Activated CD8-positive, alpha-beta memory T cell treated with anti-CD3 and anti-CD28 coated beads, Interleukin-2, amount 10 ng/mL, durations not matched to agents 7 days and 5 days (primary cell): ENCODE measurements around the gene RUNX1. TPM values are rescaled to one million over a fixed set of nuclear protein-coding genes. Genes with fewer than 3 reads are reported as not detected.
"Not testable (repeated sequence)": the region's sequence is repeated elsewhere in the genome, so short reads cannot be mapped to it uniquely, and the experiment has no call there.

ENCODE experiments used
- ATAC-seq: fragments of 150-1000 bp; cut with Tn5 transposase; one replicate; pipeline ENCODE4 v1.10.0; 2021; ENCODE audit warnings: moderate library complexity
- CTCF ChIA-PET: fragments of 350-600 bp; sonication (Branson Sonifier 250); formaldehyde crosslinking; loops from one replicate; lab custom pipeline; 2021; ENCODE audit warnings: antibody characterized with exemption; lab: Charles Lee
- DNase-seq: peaks from one replicate; pipeline ENCODE4 v3.0.0-alpha.2; 2020
- H3K27ac Mint-ChIP-seq: one replicate; pipeline ENCODE4 v1.8.0; 2021; ENCODE audit warnings: mild to moderate bottlenecking, mixed read lengths
- H3K27me3 Mint-ChIP-seq: one replicate; pipeline ENCODE4 v1.8.0; 2021; ENCODE audit warnings: mixed read lengths
- H3K36me3 Mint-ChIP-seq: one replicate; pipeline ENCODE4 v1.8.0; 2021; ENCODE audit warnings: mild to moderate bottlenecking, mixed read lengths
- H3K4me1 Mint-ChIP-seq: one replicate; pipeline ENCODE4 v1.8.0; 2021; ENCODE audit warnings: mixed read lengths
- H3K4me3 Mint-ChIP-seq: one replicate; pipeline ENCODE4 v1.8.0; 2021; ENCODE audit warnings: mild to moderate bottlenecking, moderate library complexity, mixed read lengths
- H3K9me3 Mint-ChIP-seq: one replicate; pipeline ENCODE4 v1.8.0; 2022; ENCODE audit warnings: low read depth, mixed read lengths
- total RNA-seq, 2 experiments: library from RNA; stranded (reverse); gene quantifications; one replicate each; pipeline ENCODE4 v1.2.3, GENCODE V29; 2021

RUNX1 gene
- total RNA-seq, 2 experiments from 2014 or later: 23.3 to 35.3 TPM

DNA sequence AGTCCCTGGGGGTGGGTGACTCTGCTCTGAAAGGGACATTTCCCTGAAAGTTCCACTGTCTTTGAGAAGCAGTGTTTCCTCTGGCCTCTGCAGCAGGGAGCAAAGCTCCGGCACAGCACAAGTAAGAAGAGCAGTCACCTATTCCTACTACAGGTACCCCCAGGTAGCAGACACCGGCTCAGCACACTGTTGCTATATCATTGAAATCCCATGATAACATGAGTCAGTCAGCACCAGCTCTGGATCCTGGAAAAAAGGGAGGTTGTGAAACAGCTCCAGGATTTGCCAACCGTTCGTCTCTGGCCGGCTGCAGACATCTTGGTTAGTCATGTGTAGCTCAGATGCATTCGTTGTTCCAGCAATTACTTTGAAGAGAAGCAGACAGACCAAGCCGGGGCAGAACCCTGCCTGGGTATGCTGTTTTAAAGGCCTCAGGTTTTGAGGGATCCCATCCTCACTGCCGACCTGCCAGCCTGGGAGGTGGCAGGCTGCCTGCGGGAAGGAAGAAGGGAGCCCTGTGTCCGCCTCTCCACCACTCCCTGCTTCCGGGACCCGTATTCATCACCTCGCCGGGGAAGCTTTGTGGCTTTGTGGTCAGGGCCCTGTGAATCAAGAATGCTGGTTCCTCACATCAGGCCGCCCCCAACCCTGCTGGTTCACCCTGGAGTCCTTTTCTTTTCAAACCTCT lies 241.1 kb downstream of the RUNX1 start:
- H3K36me3 Mint-ChIP-seq: peaks cover 32% of the 10 kb centered on the region
- no peaks in the 10 kb centered on the region for H3K27me3 Mint-ChIP-seq
- peaks cover 5% of the 10 kb centered on the region for H3K9me3 Mint-ChIP-seq
- peak overlapping the region; percentile 84 for H3K27ac Mint-ChIP-seq
- CTCF ChIA-PET: interaction anchor here (0.9 to 2.4 kb wide), 9 partner anchors 18 to 716 kb away, joined by 3 to 16 read pairs (median 4); no protein-coding TSS in a partner anchor
- DNase-seq (peak; percentile 86), ATAC-seq (peak; percentile 58)
- peaks cover 68% of the 10 kb centered on the region for H3K4me1 Mint-ChIP-seq
- no peak overlapping the region for H3K4me3 Mint-ChIP-seq

DNA sequence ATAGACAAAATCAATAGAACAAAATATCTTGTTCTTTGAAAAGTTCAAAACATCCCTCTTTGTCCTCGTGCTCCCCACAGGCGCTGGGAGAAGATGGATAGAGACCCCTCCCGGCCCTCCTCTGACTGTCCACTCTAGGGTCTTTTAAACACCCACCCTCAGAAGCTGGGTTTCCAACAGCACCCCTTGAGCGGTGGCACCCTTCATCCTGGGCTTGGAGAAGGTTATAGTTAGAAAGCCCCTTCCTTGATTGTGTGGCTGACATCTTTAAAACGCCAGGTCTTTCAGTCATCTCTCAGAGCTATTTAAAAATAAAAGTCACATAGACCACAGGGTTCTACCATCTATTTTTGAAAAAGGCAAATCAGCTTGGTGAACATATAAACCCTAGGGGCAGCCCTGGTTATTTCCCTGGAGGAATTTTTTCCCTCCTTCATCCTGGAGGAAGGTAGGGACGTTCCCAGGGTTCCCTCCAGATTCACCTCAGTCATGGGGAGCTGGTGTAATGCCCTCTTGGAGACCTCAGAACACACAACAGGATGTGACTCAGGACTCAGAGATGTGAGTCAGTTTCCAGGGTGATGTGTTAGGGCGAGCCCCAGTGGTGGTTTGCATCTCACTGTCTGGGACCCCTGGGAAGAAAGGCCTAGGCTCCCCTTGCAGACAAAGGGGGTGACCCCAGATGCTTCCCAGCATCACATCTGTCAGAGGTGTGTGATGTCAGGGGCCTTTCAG lies 241.8 kb downstream of the RUNX1 start:
- Mint-ChIP-seq H3K4me3 (no peak overlapping the region), H3K27ac (peak overlapping the region; percentile 84), H3K4me1 (peaks cover 75% of the 10 kb centered on the region), H3K36me3 (peaks cover 34% of the 10 kb centered on the region), H3K27me3 (no peaks in the 10 kb centered on the region), H3K9me3 (peaks cover 5% of the 10 kb centered on the region)
- ATAC-seq (peak; percentile 89), DNase-seq (peak; percentile 85)
- CTCF ChIA-PET: interaction anchor here (0.9 to 2.4 kb wide), 9 partner anchors 17 to 716 kb away, joined by 3 to 16 read pairs (median 4); no protein-coding TSS in a partner anchor

DNA sequence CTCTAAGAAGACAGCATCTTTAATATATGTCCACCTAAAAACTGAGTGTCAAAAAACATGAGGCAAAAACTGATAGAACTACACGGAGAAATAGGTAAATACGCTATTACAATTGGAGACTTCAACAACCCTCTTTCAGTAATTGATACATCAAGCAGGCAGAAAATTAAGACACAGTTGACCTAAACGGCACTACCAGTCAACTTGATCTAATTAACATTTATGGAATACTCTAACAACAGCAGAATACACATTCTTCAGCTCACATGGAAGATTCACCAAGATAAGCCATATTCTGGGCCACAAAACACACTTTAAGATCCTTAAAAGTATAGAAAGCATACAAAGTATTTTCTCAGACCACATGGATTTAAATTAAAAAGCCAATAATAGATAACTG lies 242.7 kb downstream of the RUNX1 start:
- Mint-ChIP-seq H3K36me3 (peaks cover 30% of the 10 kb centered on the region), H3K4me3 (no peak overlapping the region), H3K4me1 (peaks cover 73% of the 10 kb centered on the region), H3K27me3 (no peaks in the 10 kb centered on the region), H3K27ac (no peak overlapping the region), H3K9me3 (peaks cover 5% of the 10 kb centered on the region)
- CTCF ChIA-PET: interaction anchor here (2.4 kb wide), 1 partner anchor 81 kb away, joined by 16 read pairs; no protein-coding TSS in a partner anchor
- ATAC-seq: no peak
- no peak for DNase-seq

DNA sequence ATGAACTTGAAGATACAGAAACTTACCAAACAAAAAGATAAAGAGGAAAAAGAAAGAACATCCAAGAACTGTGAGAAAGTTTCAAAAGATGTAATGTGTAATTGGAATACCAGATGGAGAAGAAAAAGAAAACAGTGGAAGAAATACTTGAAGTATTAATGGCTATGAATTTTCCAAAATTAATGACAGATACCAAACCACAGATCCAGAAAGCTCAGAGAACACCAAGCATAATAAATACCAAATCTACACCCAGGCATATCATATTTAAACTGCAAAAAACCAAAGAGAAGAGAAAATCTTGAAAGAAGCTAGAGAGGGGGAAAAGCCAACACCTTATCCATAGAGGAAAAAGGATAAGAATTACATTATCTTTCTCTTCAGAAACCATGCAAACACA lies 243.9 kb downstream of the RUNX1 start:
- Mint-ChIP-seq H3K27me3 (no peaks in the 10 kb centered on the region), H3K9me3 (peaks cover 5% of the 10 kb centered on the region), H3K27ac (no peak overlapping the region), H3K4me1 (peaks cover 65% of the 10 kb centered on the region), H3K4me3 (no peak overlapping the region), H3K36me3 (peaks cover 26% of the 10 kb centered on the region)
- no peak for ATAC-seq
- no peak for DNase-seq
- CTCF ChIA-PET: interaction anchor here (1.1 kb wide), 1 partner anchor 59 kb away, joined by 3 read pairs; no protein-coding TSS in a partner anchor

DNA sequence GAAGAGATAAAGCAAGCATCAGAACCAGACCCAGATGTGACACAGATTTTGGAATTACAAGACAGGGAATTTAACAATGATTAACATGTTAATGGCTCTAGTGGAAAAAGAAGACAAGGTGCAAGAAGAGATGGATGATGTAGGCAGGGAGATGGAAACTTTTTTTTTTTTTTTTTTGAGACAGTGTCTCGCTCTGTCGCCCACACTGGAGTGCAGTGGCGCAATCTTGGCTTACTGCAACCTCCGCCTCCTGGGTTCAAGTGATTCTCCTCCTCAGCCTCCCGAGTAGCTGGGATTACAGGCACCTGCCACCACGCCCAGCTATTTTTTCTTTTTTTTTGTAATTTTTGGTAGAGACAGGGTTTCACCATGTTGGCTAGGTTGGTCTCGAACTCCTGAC lies 244.5 kb downstream of the RUNX1 start:
- H3K9me3 Mint-ChIP-seq, H3K27ac Mint-ChIP-seq, ATAC-seq, H3K27me3 Mint-ChIP-seq, CTCF ChIA-PET, DNase-seq, H3K4me3 Mint-ChIP-seq: not testable (repeated sequence)
- peaks cover 59% of the 10 kb centered on the region for H3K4me1 Mint-ChIP-seq
- H3K36me3 Mint-ChIP-seq: peaks cover 26% of the 10 kb centered on the region

DNA sequence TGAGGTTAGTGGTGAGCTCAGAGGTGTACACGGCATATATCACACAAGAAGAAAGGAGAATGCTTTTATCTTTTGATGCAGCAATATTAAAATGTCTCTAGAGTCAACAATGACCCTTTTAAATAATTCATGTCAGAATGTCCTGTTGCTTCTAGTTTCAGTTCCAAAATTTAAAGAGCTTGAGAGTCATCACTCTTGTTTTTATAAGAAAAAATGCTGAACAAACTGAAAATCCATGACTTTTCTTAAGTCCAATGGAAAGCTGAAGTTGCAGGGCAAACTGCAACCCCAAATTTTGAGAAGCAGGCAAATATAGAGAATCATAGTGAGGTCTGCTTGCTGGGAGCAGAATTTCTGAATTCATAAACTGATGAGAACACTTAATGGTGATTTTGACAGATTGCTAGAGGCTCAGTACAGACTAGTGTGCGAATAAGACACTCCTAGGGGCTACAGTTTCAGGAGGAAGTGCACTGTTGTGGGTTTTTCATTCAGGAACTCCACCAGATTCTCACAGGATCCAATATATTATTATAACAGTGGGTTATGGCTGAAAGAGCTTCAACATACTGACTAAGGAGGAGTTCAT lies 245.2 kb downstream of the RUNX1 start:
- DNase-seq (no peak), ATAC-seq (no peak)
- peaks cover 5% of the 10 kb centered on the region for H3K9me3 Mint-ChIP-seq
- no peak overlapping the region for H3K4me3 Mint-ChIP-seq
- H3K4me1 Mint-ChIP-seq: peaks cover 52% of the 10 kb centered on the region
- H3K27me3 Mint-ChIP-seq: no peaks in the 10 kb centered on the region
- H3K36me3 Mint-ChIP-seq: peaks cover 27% of the 10 kb centered on the region
- CTCF ChIA-PET: no interaction called here
- H3K27ac Mint-ChIP-seq: no peak overlapping the region

DNA sequence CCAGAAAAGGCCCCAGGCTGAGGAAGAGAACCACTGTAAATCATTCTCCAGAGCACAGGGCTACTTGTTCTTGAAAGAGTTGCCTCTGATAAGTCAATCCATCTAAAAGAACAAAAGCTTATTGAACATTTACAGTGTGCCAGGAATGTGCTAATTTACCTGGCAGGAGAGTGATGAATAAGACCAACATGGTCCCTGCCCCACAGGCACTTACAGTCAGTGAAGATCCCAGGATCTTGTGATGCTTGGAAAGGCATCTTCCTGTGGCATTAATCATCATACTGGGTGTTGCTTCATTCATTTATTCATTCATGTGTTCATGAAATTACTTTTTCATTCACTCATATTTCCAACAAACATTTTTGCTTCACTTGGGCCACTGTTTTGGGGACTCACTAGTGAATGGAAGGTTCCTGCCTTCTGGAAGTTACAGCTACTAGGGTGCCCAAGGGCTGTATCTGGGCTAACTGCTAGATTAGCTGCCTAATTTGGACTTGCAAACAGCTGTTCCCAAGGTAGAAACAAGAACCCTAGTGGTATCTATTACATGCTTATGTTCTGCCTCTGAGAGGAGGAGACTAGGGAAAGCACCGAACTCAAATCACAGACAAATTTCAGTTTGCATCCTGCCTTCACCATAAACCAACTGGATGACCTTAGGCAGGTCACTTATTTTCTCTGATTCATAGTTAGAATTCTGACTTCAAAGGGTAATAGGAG lies 246.8 kb downstream of the RUNX1 start:
- no peak overlapping the region for H3K27ac Mint-ChIP-seq
- CTCF ChIA-PET: interaction anchor here (0.6 to 1.2 kb wide), 2 partner anchors 219 to 598 kb away, joined by 3 to 4 read pairs; no protein-coding TSS in a partner anchor
- peaks cover 5% of the 10 kb centered on the region for H3K9me3 Mint-ChIP-seq
- peaks cover 36% of the 10 kb centered on the region for H3K4me1 Mint-ChIP-seq
- DNase-seq (no peak), ATAC-seq (no peak)
- H3K36me3 Mint-ChIP-seq: peaks cover 33% of the 10 kb centered on the region
- no peaks in the 10 kb centered on the region for H3K27me3 Mint-ChIP-seq
- no peak overlapping the region for H3K4me3 Mint-ChIP-seq

DNA sequence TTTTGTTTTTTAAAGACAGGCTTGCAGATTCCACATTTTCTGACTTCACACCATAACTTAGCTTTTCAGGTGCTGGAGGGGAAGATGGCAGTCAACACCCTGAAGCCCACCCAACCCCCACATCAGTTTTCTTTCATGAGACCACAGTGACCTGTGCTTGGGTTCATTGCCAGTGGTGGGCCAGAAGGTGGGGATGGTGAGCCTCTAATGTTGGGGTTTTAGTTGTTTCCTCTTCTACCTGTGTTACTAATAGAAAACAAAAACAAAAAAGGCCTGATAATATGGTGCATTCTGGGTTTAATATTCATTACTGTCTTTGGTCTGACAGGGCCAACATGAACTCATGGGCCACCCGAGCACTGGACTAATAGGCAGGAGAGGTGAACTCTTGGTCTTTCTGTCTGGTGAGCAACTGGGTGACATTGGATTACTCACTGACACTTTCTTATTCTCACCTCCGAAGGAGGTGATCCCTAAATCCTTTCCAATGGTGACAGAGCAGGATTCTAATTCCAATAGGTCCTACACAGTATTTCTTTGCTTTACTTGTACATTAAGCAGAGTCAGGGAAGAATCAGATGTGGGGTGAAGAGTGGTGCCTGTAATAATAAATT lies 247.5 kb downstream of the RUNX1 start:
- DNase-seq (peak; percentile 57), ATAC-seq (peak; percentile 69)
- peaks cover 30% of the 10 kb centered on the region for H3K4me1 Mint-ChIP-seq
- no peak overlapping the region for H3K27ac Mint-ChIP-seq
- CTCF ChIA-PET: no interaction called here
- peaks cover 5% of the 10 kb centered on the region for H3K9me3 Mint-ChIP-seq
- no peaks in the 10 kb centered on the region for H3K27me3 Mint-ChIP-seq
- H3K4me3 Mint-ChIP-seq: no peak overlapping the region
- H3K36me3 Mint-ChIP-seq: peaks cover 30% of the 10 kb centered on the region

DNA sequence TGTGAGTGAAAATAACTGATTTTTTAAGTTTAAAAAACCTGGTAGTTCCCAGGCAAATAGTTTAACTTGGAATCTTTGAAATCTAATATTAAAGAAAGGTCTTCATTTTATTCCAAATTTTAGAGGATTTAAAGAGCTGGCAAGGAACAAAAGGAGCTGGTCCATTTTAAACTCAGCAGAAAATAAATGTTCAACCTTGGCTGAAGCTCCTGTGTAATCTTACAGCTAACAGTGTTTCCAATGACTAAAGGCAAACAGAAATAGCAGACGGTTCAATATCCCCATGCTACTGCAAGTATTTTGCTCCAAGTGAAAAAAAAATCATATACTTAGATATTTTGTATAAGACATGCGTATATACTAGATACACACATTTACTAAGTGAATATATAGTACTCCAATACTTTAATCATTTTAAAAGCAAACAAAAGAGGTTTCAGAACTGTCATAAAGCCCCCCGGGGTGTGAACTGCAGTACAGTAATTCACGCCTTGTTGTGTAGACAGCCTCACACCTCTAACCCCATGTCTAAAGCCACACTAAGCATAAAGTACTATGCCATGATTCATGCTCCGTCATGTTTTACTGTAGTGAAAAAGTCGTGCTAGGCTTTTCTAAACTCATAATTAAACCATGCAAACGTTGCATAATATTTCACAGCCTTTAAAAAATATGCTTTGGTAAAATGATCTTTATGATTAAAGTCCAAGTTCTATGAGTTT lies 248.1 kb downstream of the RUNX1 start:
- Mint-ChIP-seq H3K36me3 (peaks cover 28% of the 10 kb centered on the region), H3K4me1 (peaks cover 26% of the 10 kb centered on the region), H3K27me3 (no peaks in the 10 kb centered on the region), H3K4me3 (no peak overlapping the region), H3K27ac (no peak overlapping the region), H3K9me3 (no peaks in the 10 kb centered on the region)
- CTCF ChIA-PET: interaction anchor here (1.4 kb wide), 1 partner anchor 92 kb away, joined by 3 read pairs; no protein-coding TSS in a partner anchor
- no peak for DNase-seq
- ATAC-seq: no peak

DNA sequence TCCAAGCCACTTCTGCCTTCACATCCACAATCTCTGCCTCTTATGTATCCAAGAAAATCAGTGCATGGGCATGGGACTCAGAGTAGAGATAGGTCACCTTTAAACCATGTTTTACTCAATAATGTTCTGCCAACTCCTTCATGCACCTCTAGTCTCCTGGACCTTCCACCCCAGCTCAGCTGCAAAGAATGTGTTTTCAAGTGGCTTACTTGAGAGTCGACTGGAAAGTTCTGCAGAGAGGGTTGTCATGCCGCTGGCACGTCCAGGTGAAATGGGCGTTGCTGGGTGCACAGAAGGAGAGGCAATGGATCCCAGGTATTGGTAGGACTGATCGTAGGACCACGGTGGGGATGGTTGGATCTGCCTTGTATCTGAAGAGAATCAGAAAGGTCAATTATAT lies 250.0 kb downstream of the RUNX1 start:
- DNase-seq (no peak), ATAC-seq (no peak)
- Mint-ChIP-seq H3K36me3 (peaks cover 22% of the 10 kb centered on the region), H3K4me3 (no peak overlapping the region), H3K27ac (no peak overlapping the region), H3K27me3 (no peaks in the 10 kb centered on the region), H3K4me1 (peaks cover 21% of the 10 kb centered on the region), H3K9me3 (no peaks in the 10 kb centered on the region)
- CTCF ChIA-PET: interaction anchor here (1.4 kb wide), 1 partner anchor 8 kb away, joined by 3 read pairs; no protein-coding TSS in a partner anchor

DNA sequence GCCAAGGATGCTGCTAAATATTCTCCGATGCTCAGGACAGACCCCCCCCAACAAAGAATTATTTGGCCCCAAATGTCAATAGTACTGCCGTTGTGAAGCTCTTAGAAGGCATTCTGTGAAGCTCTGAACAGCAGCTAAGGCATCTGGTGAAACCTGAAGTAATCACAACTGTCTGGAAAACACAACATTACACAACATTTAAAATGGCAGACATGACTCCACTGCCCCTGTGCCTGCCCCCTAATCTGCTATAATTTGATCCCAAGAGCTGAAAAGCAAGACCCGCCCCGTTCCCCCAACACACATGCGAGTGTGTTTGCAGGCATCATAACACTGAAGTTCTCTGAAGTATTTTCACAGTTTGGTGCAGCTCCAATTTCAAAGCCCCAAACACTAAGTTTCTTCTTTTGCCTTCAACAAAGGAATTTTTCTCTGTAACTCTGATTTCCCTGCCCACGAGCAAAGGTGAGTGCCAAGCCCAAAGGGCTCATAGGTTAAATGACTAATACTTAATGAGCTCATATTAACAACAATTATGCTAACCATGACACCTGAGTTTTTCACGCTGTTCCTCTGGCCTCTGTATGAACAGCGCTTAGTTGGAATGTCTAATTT lies 251.1 kb downstream of the RUNX1 start:
- ATAC-seq: no peak
- Mint-ChIP-seq H3K4me3 (no peak overlapping the region), H3K27me3 (no peaks in the 10 kb centered on the region), H3K36me3 (peaks cover 21% of the 10 kb centered on the region), H3K9me3 (no peaks in the 10 kb centered on the region), H3K4me1 (peaks cover 17% of the 10 kb centered on the region), H3K27ac (no peak overlapping the region)
- DNase-seq: no peak
- CTCF ChIA-PET: no interaction called here

DNA sequence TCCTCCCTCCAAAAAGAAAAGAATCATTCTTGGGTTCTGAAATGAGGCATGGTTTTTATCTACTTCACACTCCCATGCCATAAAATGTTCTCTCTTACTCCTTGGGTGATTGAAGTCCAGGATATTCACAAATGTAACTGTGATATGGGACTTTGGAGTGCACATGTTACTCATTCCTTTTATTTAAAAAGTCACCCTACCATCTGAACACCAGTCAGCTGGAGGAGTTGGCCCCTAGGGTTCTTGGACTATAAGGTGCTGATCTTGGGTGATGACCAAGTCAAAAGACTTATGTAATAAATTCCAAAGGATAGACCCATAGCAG lies 251.9 kb downstream of the RUNX1 start:
- no peak for DNase-seq
- H3K4me1 Mint-ChIP-seq: peaks cover 10% of the 10 kb centered on the region
- H3K27ac Mint-ChIP-seq: no peak overlapping the region
- peaks cover 24% of the 10 kb centered on the region for H3K36me3 Mint-ChIP-seq
- CTCF ChIA-PET: no interaction called here
- H3K27me3 Mint-ChIP-seq: no peaks in the 10 kb centered on the region
- H3K4me3 Mint-ChIP-seq: no peak overlapping the region
- no peaks in the 10 kb centered on the region for H3K9me3 Mint-ChIP-seq
- no peak for ATAC-seq
